IMR-90 (cell line): Measurements from ENCODE around the gene ZNF592. TPM values are rescaled to one million over a fixed set of nuclear protein-coding genes. Genes with fewer than 3 reads are reported as not detected.

ENCODE experiments used
- ATAC-seq: fragments of 200-7000 bp; cut with Tn5 transposase; 2 replicates; pipeline ENCODE4 v1.9.1; 2020; ENCODE audit warnings: low read depth, mild to moderate bottlenecking, moderate library complexity
- BruUV-seq: library from RNA; stranded (reverse); fragments of 400-500 nt; replicated peaks from 2 replicates; lab custom pipeline; 2021; lab: Mats Ljungman, UMichigan
- CTCF ChIA-PET: fragments of 300-600 bp; formaldehyde crosslinking; extraction: SDS; loops from one replicate; lab custom pipeline; 2021; ENCODE audit warnings: antibody characterized with exemption; lab: Yijun Ruan, JAX
- POLR2A ChIA-PET: fragments of 300-600 bp; sonication (Branson Sonifier 250); formaldehyde crosslinking; loops from one replicate; lab custom pipeline; 2022; ENCODE audit warnings: antibody characterized with exemption; ENCODE audit not compliant: unreplicated experiment; lab: Charles Lee
- DNase-seq: peaks from one replicate; pipeline ENCODE4 v3.0.0; 2013
- H2AFZ ChIP-seq: replicated peaks from 2 replicates; pipeline ENCODE3; 2013; ENCODE audit warnings: low read length, mild to moderate bottlenecking; ENCODE audit not compliant: poor library complexity
- H2AK5ac ChIP-seq: 2 replicates; pipeline ENCODE4 v1.6.1; 2013; ENCODE audit warnings: low read depth, low read length, inconsistent platforms
- H2AK9ac ChIP-seq: replicated peaks from 2 replicates; pipeline ENCODE3; 2013; ENCODE audit warnings: mild to moderate bottlenecking, low read depth, low read length, moderate library complexity; ENCODE audit not compliant: poor library complexity
- H2BK120ac ChIP-seq: 2 replicates; pipeline ENCODE4 v1.6.1; 2013; ENCODE audit warnings: low read depth, low read length, inconsistent platforms
- H2BK15ac ChIP-seq: 3 replicates; pipeline ENCODE4 v1.6.1; 2013; ENCODE audit warnings: low read depth, low read length, inconsistent platforms
- H2BK20ac ChIP-seq: 2 replicates; pipeline ENCODE4 v1.6.1; 2013; ENCODE audit warnings: low read depth, mild to moderate bottlenecking, inconsistent platforms, low read length, moderate library complexity
- H2BK5ac ChIP-seq: 2 replicates; pipeline ENCODE4 v1.6.1; 2013; ENCODE audit warnings: mild to moderate bottlenecking, low read depth, low read length, inconsistent platforms; ENCODE audit not compliant: poor library complexity, severe bottlenecking
- H3K14ac ChIP-seq: replicated peaks from 2 replicates; pipeline ENCODE4 v1.6.1; 2013; ENCODE audit warnings: low read depth, low read length, inconsistent platforms
- H3K18ac ChIP-seq: 2 replicates; pipeline ENCODE4 v1.6.1; 2013; ENCODE audit warnings: low read depth, low read length, control low read depth
- H3K23ac ChIP-seq: 2 replicates; pipeline ENCODE4 v1.6.1; 2013; ENCODE audit warnings: low read depth, low read length, inconsistent platforms
- H3K27ac ChIP-seq: 2 replicates; pipeline ENCODE4 v1.5.1; 2013; ENCODE audit warnings: mild to moderate bottlenecking, control low read depth, low read length; ENCODE audit not compliant: insufficient read depth
- H3K27me3 ChIP-seq: 2 replicates; pipeline ENCODE4 v1.6.1; 2013; ENCODE audit warnings: low read length; ENCODE audit not compliant: control insufficient read depth, insufficient read depth
- H3K36me3 ChIP-seq: 2 replicates; pipeline ENCODE4 v1.6.1; 2013; ENCODE audit warnings: low read length, mixed read lengths; ENCODE audit not compliant: control insufficient read depth, insufficient read depth
- H3K4ac ChIP-seq: 2 replicates; pipeline ENCODE4 v1.6.1; 2013; ENCODE audit warnings: low read depth, low read length, inconsistent platforms
- H3K4me1 ChIP-seq: 2 replicates; pipeline ENCODE4 v1.6.1; 2013; ENCODE audit warnings: low read length, mixed read lengths; ENCODE audit not compliant: control insufficient read depth, insufficient read depth
- H3K4me2 ChIP-seq: 2 replicates; pipeline ENCODE4 v1.6.1; 2013; ENCODE audit warnings: low read depth, mild to moderate bottlenecking, control low read depth, low read length, moderate library complexity
- H3K4me3 ChIP-seq: 2 replicates; pipeline ENCODE4 v1.5.1; 2013; ENCODE audit warnings: low read depth, mild to moderate bottlenecking, control low read depth, low read length, moderate library complexity; ENCODE audit not compliant: insufficient read depth
- H3K56ac ChIP-seq: 2 replicates; pipeline ENCODE4 v1.6.1; 2013; ENCODE audit warnings: low read length, inconsistent platforms; ENCODE audit not compliant: insufficient read depth; ENCODE audit errors: extremely low read depth
- H3K79me1 ChIP-seq, 2 experiments: 2 replicates each; pipeline ENCODE4 v1.6.1; 2013; ENCODE audit warnings: low read length in 2 of 2, inconsistent platforms in 1 of 2, low read depth in 1 of 2
- H3K9ac ChIP-seq: 2 replicates; pipeline ENCODE4 v1.6.1; 2013; ENCODE audit warnings: low read depth, low read length, control low read depth
- H3K9me1 ChIP-seq: 2 replicates; pipeline ENCODE4 v1.6.1; 2013; ENCODE audit warnings: low read length, inconsistent platforms; ENCODE audit not compliant: insufficient read depth
- H3K9me3 ChIP-seq: 2 replicates; pipeline ENCODE4 v1.6.1; 2013; ENCODE audit warnings: low read length; ENCODE audit not compliant: control insufficient read depth, insufficient read depth
- H4K20me1 ChIP-seq: 2 replicates; pipeline ENCODE4 v1.6.1; 2013; ENCODE audit warnings: low read length, inconsistent platforms; ENCODE audit not compliant: insufficient read depth
- H4K5ac ChIP-seq: 2 replicates; pipeline ENCODE4 v1.6.1; 2013; ENCODE audit warnings: mild to moderate bottlenecking, low read depth, low read length, control low read depth
- H4K8ac ChIP-seq, 2 experiments: 2 replicates each; pipeline ENCODE4 v1.6.1; 2013; ENCODE audit warnings: low read depth in 2 of 2, low read length in 2 of 2, control low read depth in 1 of 2, inconsistent platforms in 1 of 2
- H4K91ac ChIP-seq: 2 replicates; pipeline ENCODE4 v1.6.1; 2013; ENCODE audit warnings: low read depth, low read length, inconsistent platforms; ENCODE audit not compliant: insufficient read depth
- BHLHE40 ChIP-seq: fragments of 150-350 bp; IDR thresholded peaks from 2 replicates; pipeline ENCODE4 v1.6.1; 2016; ENCODE audit warnings: mild to moderate bottlenecking, low read depth, low read length
- WGBS, 2 experiments: methylation state at CpG; one replicate each; pipeline versions ENCODE4 v1.1.5 to v1.1.7; 2013; ENCODE audit warnings: missing lambda C conversion rate in 2 of 2; ENCODE audit not compliant: insufficient read length in 1 of 2; ENCODE audit errors: extremely low coverage in 2 of 2; 5-methylcytosine and 5-hydroxymethylcytosine counted together
- dilution Hi-C: fragments of 300-500 bp; cut with HindIII; formaldehyde crosslinking; loops from one replicate; pipeline ENCODE4 v1.14.3; 2018; ENCODE audit warnings: low sequenced_read_pairs; ENCODE audit not compliant: unreplicated experiment
- in situ Hi-C: fragments of 300-500 bp; cut with MboI; formaldehyde crosslinking; loops from 3 replicates; pipeline ENCODE4 v1.14.3; 2019; ENCODE audit warnings: low sequenced_read_pairs, inconsistent platforms, mixed read lengths
- intact Hi-C: fragments of 100-400 bp; cut with micrococcal nuclease; formaldehyde crosslinking; loops from 2 replicates; pipeline ENCODE4 v1.10.0; 2022
- polyA plus RNA-seq, 3 experiments: library from polyadenylated mRNA; depleted of rRNA; stranded (reverse); fragments of >200 nt; gene quantifications; 2 replicates each; pipeline ENCODE4 v1.2.3, GENCODE V29; 2012; ENCODE audit warnings: low replicate concordance in 1 of 3
- total RNA-seq: library from RNA; depleted of rRNA; stranded (reverse); fragments of >200 nt; gene quantifications from 2 replicates; pipeline ENCODE4 v1.2.3, GENCODE V29; 2012

ZNF592 gene
- total and polyA plus RNA-seq, 2 of the 4 experiments (the other 2 are of a cell fraction): 4.3 to 10.2 TPM

DNA sequence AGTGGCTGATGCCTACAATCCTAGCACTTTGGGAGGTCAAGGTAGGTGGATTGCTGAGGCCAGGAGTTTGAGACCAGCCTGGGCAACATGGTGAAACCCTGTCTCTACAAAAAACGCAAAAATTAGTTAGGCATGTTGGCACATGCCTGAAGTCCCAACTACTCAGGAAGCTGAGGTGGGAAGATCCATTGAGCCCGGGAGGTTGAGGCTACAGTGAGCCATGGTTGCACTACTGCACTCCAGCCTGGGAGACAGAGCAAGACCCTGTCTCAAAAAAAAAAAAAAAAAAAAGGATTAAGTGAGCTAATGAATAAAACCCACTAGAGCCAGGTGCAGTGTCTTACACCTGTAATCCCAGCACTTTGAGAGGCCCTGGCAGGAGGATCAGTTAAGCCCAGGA, 25.8 kb upstream of the ZNF592 start:
- H3K27ac ChIP-seq: no peak overlapping the region
- DNase-seq (no peak), ATAC-seq (no peak)
- no TSS peak for BruUV-seq
- 0 out of 2 replicates have a peak, but pooled peaks cover 6% of the 10 kb centered on the region for H3K9me1 ChIP-seq
- H2BK15ac ChIP-seq: no peak overlapping the region
- H3K36me3 ChIP-seq: no peaks in the 10 kb centered on the region
- no peak overlapping the region for H2AFZ ChIP-seq
- H3K4me2 ChIP-seq: no peak overlapping the region
- H3K79me1 ChIP-seq: no peaks in the 10 kb centered on the region
- no peak overlapping the region for H3K18ac ChIP-seq
- H2BK20ac ChIP-seq: no peak overlapping the region
- ChIA-PET POLR2A (interaction anchor here (0.6 kb wide), 1 partner anchor 37 kb away, joined by 3 read pairs; no protein-coding TSS in a partner anchor), CTCF (no interaction called here)
- no CpG with 5 or more reads among the region's 2 CpGs for WGBS, 2 experiments
- no peak overlapping the region for H4K91ac ChIP-seq
- no peaks in the 10 kb centered on the region for H3K27me3 ChIP-seq
- no peak overlapping the region for H3K9ac ChIP-seq
- no peak overlapping the region for H4K8ac ChIP-seq
- H4K5ac ChIP-seq: no peak overlapping the region
- no peaks in the 10 kb centered on the region for H4K20me1 ChIP-seq
- no peak overlapping the region for H3K23ac ChIP-seq
- no peak overlapping the region for H2BK5ac ChIP-seq
- no peak overlapping the region for H3K4ac ChIP-seq
- dilution Hi-C loops: no loop called here
- H2BK120ac ChIP-seq: no peak overlapping the region
- H2AK9ac ChIP-seq: no peak overlapping the region
- no peak for TF ChIP-seq BHLHE40
- H3K9me3 ChIP-seq: no peaks in the 10 kb centered on the region
- no peak overlapping the region for H2AK5ac ChIP-seq
- H3K14ac ChIP-seq: no peak overlapping the region
- in situ Hi-C loops: no loop called here
- H3K56ac ChIP-seq: no peak overlapping the region
- no peak overlapping the region for H3K4me3 ChIP-seq
- peaks cover 2% of the 10 kb centered on the region; the same call in 1 of the 2 replicates for H3K4me1 ChIP-seq
- intact Hi-C loops: no loop called here
